ENCODE measurements around the gene KRT23. TPM values are rescaled to one million over a fixed set of nuclear protein-coding genes. Genes with fewer than 3 reads are reported as not detected.

KRT23 gene
- 0.43 TPM for polyA plus RNA-seq (2013, experiment 1 of 4)
- polyA plus RNA-seq (2013, experiment 2 of 4) = 0.28 TPM
- polyA plus RNA-seq (2013, experiment 3 of 4) = not detected
- polyA plus RNA-seq (2013, experiment 4 of 4) = not detected

GRCh38 chr17:40937384-40937819 is at the start of gene KRT23:
Gene KRT23, minus strand, starts transcription at chr17:40937646. Its CDS starts 1,043 bp downstream, at chr17:40936603.
- no peaks in the 10 kb centered on the region for H3K36me3 ChIP-seq (ENCODE audit: control insufficient read depth, insufficient read depth, low read length)
- no peaks in the 10 kb centered on the region for H3K27me3 ChIP-seq (ENCODE audit: control insufficient read depth, insufficient read depth, low read length, poor library complexity, severe bottlenecking)
- 40 to 44% methylated on average over 9 of the region's 9 CpGs for WGBS, 2 experiments
- H3K27ac ChIP-seq (ENCODE audit: insufficient read depth, low read depth, low read length, poor library complexity, severe bottlenecking) = no peak within 1 kb of the TSS
- no peaks in the 10 kb centered on the region for H3K9me3 ChIP-seq (ENCODE audit: control insufficient read depth, low read length)
- peaks cover 12% of the 10 kb centered on the region for H3K4me1 ChIP-seq (ENCODE audit: control insufficient read depth, insufficient read depth, low read length)
- no peak within 1 kb of the TSS for H3K4me3 ChIP-seq (ENCODE audit: insufficient read depth, low read depth, low read length)

- Histone ChIP-seq H3K36me3 (ENCODE audit: control insufficient read depth, insufficient read depth, low read length) (no peaks in the 10 kb centered on the region), H3K4me1 (ENCODE audit: control insufficient read depth, insufficient read depth, low read length) (no peaks in the 10 kb centered on the region), H3K9me3 (ENCODE audit: control insufficient read depth, low read length) (no peaks in the 10 kb centered on the region), H3K27ac (ENCODE audit: insufficient read depth, low read depth, low read length, poor library complexity, severe bottlenecking) (no peak overlapping the region), H3K4me3 (ENCODE audit: insufficient read depth, low read depth, low read length) (no peak overlapping the region), H3K27me3 (ENCODE audit: control insufficient read depth, insufficient read depth, low read length, poor library complexity, severe bottlenecking) (no peaks in the 10 kb centered on the region)
- WGBS, 2 experiments = 86 to 90% methylated on average over 8 of the region's 8 CpGs
These were observed 49.5 kb upstream of the KRT23 start for GRCh38 chr17:40986920-40987319.

- no peaks in the 10 kb centered on the region for H3K27me3 ChIP-seq (ENCODE audit: control insufficient read depth, insufficient read depth, low read length, poor library complexity, severe bottlenecking)
- WGBS, 2 experiments = 92 to 100% methylated on average over 2 of the region's 3 CpGs
- H3K36me3 ChIP-seq (ENCODE audit: control insufficient read depth, insufficient read depth, low read length) = no peaks in the 10 kb centered on the region
- H3K4me1 ChIP-seq (ENCODE audit: control insufficient read depth, insufficient read depth, low read length) = peaks cover 6% of the 10 kb centered on the region
- H3K27ac ChIP-seq (ENCODE audit: insufficient read depth, low read depth, low read length, poor library complexity, severe bottlenecking) = no peak within 1 kb of the TSS
- H3K9me3 ChIP-seq (ENCODE audit: control insufficient read depth, low read length) = no peaks in the 10 kb centered on the region
- no peak within 1 kb of the TSS for H3K4me3 ChIP-seq (ENCODE audit: insufficient read depth, low read depth, low read length)
These were observed 46.8 kb upstream of the KRT23 start, which contains the start of gene KRT40 for GRCh38 chr17:40984226-40984625. Gene KRT40, minus strand, starts transcription at chr17:40984326. Its CDS starts 53 bp downstream, at chr17:40984273.

GRCh38 chr17:40981115-40981514 is 43.7 kb upstream of the KRT23 start:
- Histone ChIP-seq H3K36me3 (ENCODE audit: control insufficient read depth, insufficient read depth, low read length) (no peaks in the 10 kb centered on the region), H3K4me3 (ENCODE audit: insufficient read depth, low read depth, low read length) (no peak overlapping the region), H3K27ac (ENCODE audit: insufficient read depth, low read depth, low read length, poor library complexity, severe bottlenecking) (no peak overlapping the region)

GRCh38 chr17:40980596-40980995 is 43.1 kb upstream of the KRT23 start:
- Histone ChIP-seq H3K27me3 (ENCODE audit: control insufficient read depth, insufficient read depth, low read length, poor library complexity, severe bottlenecking) (no peaks in the 10 kb centered on the region), H3K9me3 (ENCODE audit: control insufficient read depth, low read length) (no peaks in the 10 kb centered on the region), H3K36me3 (ENCODE audit: control insufficient read depth, insufficient read depth, low read length) (no peaks in the 10 kb centered on the region), H3K27ac (ENCODE audit: insufficient read depth, low read depth, low read length, poor library complexity, severe bottlenecking) (no peak overlapping the region), H3K4me3 (ENCODE audit: insufficient read depth, low read depth, low read length) (no peak overlapping the region), H3K4me1 (ENCODE audit: control insufficient read depth, insufficient read depth, low read length) (peaks cover 6% of the 10 kb centered on the region)
- WGBS, 2 experiments = 87 to 90% methylated on average over 8 of the region's 8 CpGs

More at GRCh38 chr17:40981115-40981514, 43.7 kb upstream of the KRT23 start:
- WGBS, 2 experiments = 93 to 96% methylated on average over 4 to 5 of the region's 5 CpGs
- H3K27me3 ChIP-seq (ENCODE audit: control insufficient read depth, insufficient read depth, low read length, poor library complexity, severe bottlenecking) = no peaks in the 10 kb centered on the region
- H3K4me1 ChIP-seq (ENCODE audit: control insufficient read depth, insufficient read depth, low read length) = peaks cover 6% of the 10 kb centered on the region
- H3K9me3 ChIP-seq (ENCODE audit: control insufficient read depth, low read length) = no peaks in the 10 kb centered on the region

GRCh38 chr17:40980117-40980516 is 42.7 kb upstream of the KRT23 start:
- Histone ChIP-seq H3K27me3 (ENCODE audit: control insufficient read depth, insufficient read depth, low read length, poor library complexity, severe bottlenecking) (no peaks in the 10 kb centered on the region), H3K4me1 (ENCODE audit: control insufficient read depth, insufficient read depth, low read length) (peaks cover 6% of the 10 kb centered on the region), H3K4me3 (ENCODE audit: insufficient read depth, low read depth, low read length) (no peak overlapping the region), H3K36me3 (ENCODE audit: control insufficient read depth, insufficient read depth, low read length) (no peaks in the 10 kb centered on the region), H3K27ac (ENCODE audit: insufficient read depth, low read depth, low read length, poor library complexity, severe bottlenecking) (no peak overlapping the region), H3K9me3 (ENCODE audit: control insufficient read depth, low read length) (no peaks in the 10 kb centered on the region)
- WGBS, 2 experiments = 70 to 72% methylated on average over 3 of the region's 3 CpGs

GRCh38 chr17:40978575-40979151 is 41.2 kb upstream of the KRT23 start:
- H3K9me3 ChIP-seq (ENCODE audit: control insufficient read depth, low read length) = no peaks in the 10 kb centered on the region
- no peaks in the 10 kb centered on the region for H3K27me3 ChIP-seq (ENCODE audit: control insufficient read depth, insufficient read depth, low read length, poor library complexity, severe bottlenecking)
- H3K36me3 ChIP-seq (ENCODE audit: control insufficient read depth, insufficient read depth, low read length) = no peaks in the 10 kb centered on the region
- WGBS, 2 experiments = 90 to 93% methylated on average over 13 of the region's 13 CpGs
- H3K27ac ChIP-seq (ENCODE audit: insufficient read depth, low read depth, low read length, poor library complexity, severe bottlenecking) = no peak overlapping the region
- H3K4me1 ChIP-seq (ENCODE audit: control insufficient read depth, insufficient read depth, low read length) = peaks cover 6% of the 10 kb centered on the region
- no peak overlapping the region for H3K4me3 ChIP-seq (ENCODE audit: insufficient read depth, low read depth, low read length)

- H3K27me3 ChIP-seq (ENCODE audit: control insufficient read depth, insufficient read depth, low read length, poor library complexity, severe bottlenecking) = no peaks in the 10 kb centered on the region
- H3K27ac ChIP-seq (ENCODE audit: insufficient read depth, low read depth, low read length, poor library complexity, severe bottlenecking) = no peak overlapping the region
- no peak overlapping the region for H3K4me3 ChIP-seq (ENCODE audit: insufficient read depth, low read depth, low read length)
- H3K9me3 ChIP-seq (ENCODE audit: control insufficient read depth, low read length) = no peaks in the 10 kb centered on the region
- peaks cover 5% of the 10 kb centered on the region for H3K4me1 ChIP-seq (ENCODE audit: control insufficient read depth, insufficient read depth, low read length)
- H3K36me3 ChIP-seq (ENCODE audit: control insufficient read depth, insufficient read depth, low read length) = no peaks in the 10 kb centered on the region
These were observed 38.1 kb upstream of the KRT23 start for GRCh38 chr17:40975516-40975915.

- H3K4me3 ChIP-seq (ENCODE audit: insufficient read depth, low read depth, low read length) = no peak overlapping the region
- no peak overlapping the region for H3K27ac ChIP-seq (ENCODE audit: insufficient read depth, low read depth, low read length, poor library complexity, severe bottlenecking)
- no peaks in the 10 kb centered on the region for H3K4me1 ChIP-seq (ENCODE audit: control insufficient read depth, insufficient read depth, low read length)
- no peaks in the 10 kb centered on the region for H3K36me3 ChIP-seq (ENCODE audit: control insufficient read depth, insufficient read depth, low read length)
- 86 to 94% methylated on average over 3 of the region's 3 CpGs for WGBS, 2 experiments
- H3K9me3 ChIP-seq (ENCODE audit: control insufficient read depth, low read length) = no peaks in the 10 kb centered on the region
- H3K27me3 ChIP-seq (ENCODE audit: control insufficient read depth, insufficient read depth, low read length, poor library complexity, severe bottlenecking) = no peaks in the 10 kb centered on the region
These were observed 36.9 kb upstream of the KRT23 start for GRCh38 chr17:40974366-40974765.

GRCh38 chr17:40967582-40967981 is 30.1 kb upstream of the KRT23 start:
- Histone ChIP-seq H3K9me3 (ENCODE audit: control insufficient read depth, low read length) (no peaks in the 10 kb centered on the region), H3K27me3 (ENCODE audit: control insufficient read depth, insufficient read depth, low read length, poor library complexity, severe bottlenecking) (no peaks in the 10 kb centered on the region), H3K4me3 (ENCODE audit: insufficient read depth, low read depth, low read length) (no peak overlapping the region), H3K27ac (ENCODE audit: insufficient read depth, low read depth, low read length, poor library complexity, severe bottlenecking) (no peak overlapping the region), H3K36me3 (ENCODE audit: control insufficient read depth, insufficient read depth, low read length) (no peaks in the 10 kb centered on the region), H3K4me1 (ENCODE audit: control insufficient read depth, insufficient read depth, low read length) (no peaks in the 10 kb centered on the region)
- 80 to 92% methylated on average over 1 of the region's 1 CpG for WGBS, 2 experiments
